Measurements from ENCODE around the gene DNMT3A.
A peak's percentile ranks its signal among the peaks of the same experiment; 100 is the strongest.

Gene DNMT3A

GRCh38 chr2:25220313-25220712, 121.4 kb downstream of the DNMT3A start:
- no peak overlapping the region for H3K27ac ChIP-seq (replicated peaks; ENCODE audit: low read length)
- H3K14ac ChIP-seq (ENCODE audit: low read length): no peak overlapping the region
- no peak overlapping the region for H3K4ac ChIP-seq (ENCODE audit: low read length)
- H2BK15ac ChIP-seq (ENCODE audit: low read length): no peak overlapping the region
- H2AK5ac ChIP-seq (ENCODE audit: low read depth, low read length): no peak overlapping the region
- H4K8ac ChIP-seq (ENCODE audit: low read depth, low read length): no peak overlapping the region
- no peaks in the 10 kb centered on the region for H3K36me3 ChIP-seq (replicated peaks in 1 of 2; ENCODE audit: control insufficient read depth in 2 of 2, insufficient read depth in 2 of 2, low read length in 2 of 2)
- no peak overlapping the region for H3K4me2 ChIP-seq (ENCODE audit: insufficient read depth, low read length, poor library complexity, severe bottlenecking)
- H3K9ac ChIP-seq (ENCODE audit: low read depth, low read length, poor library complexity): no peak overlapping the region
- no peak overlapping the region for H3K23ac ChIP-seq (ENCODE audit: low read depth, low read length, poor library complexity)
- H2BK12ac ChIP-seq (ENCODE audit: low read length): no peak overlapping the region
- no CpG with 5 or more reads among the region's 3 CpGs for WGBS, 2 donors (ENCODE audit: extremely low coverage in 2 of 2, insufficient read length in 2 of 2, insufficient replicate concordance in 1 of 2)
- no peak overlapping the region for H4K91ac ChIP-seq (ENCODE audit: low read depth, low read length, poor library complexity)
- no peak overlapping the region for H2AFZ ChIP-seq (ENCODE audit: low read length)
- peaks cover 2 to 6% of the 10 kb centered on the region in 2 donors for H3K4me1 ChIP-seq (ENCODE audit: control insufficient read depth in 2 of 2, insufficient read depth in 1 of 2, low read depth in 1 of 2, low read length in 2 of 2)
- H3K9me3 ChIP-seq (replicated peaks in 1 of 2; ENCODE audit: control insufficient read depth in 2 of 2, insufficient read depth in 1 of 2, low read depth in 1 of 2, low read length in 2 of 2): no peaks in the 10 kb centered on the region
- peak overlapping the region; percentile 8 for H3K18ac ChIP-seq (ENCODE audit: low read length)
- H2BK5ac ChIP-seq (ENCODE audit: low read length): no peak overlapping the region
- H3K79me1 ChIP-seq (ENCODE audit: low read depth, low read length): no peaks in the 10 kb centered on the region
- no peak for DNase-seq (ENCODE audit: low spot score)
- no peak overlapping the region for H2BK120ac ChIP-seq (ENCODE audit: low read depth, low read length)
- peaks cover 0 to 5% (median 0%) of the 10 kb centered on the region in 3 experiments for H3K27me3 ChIP-seq (ENCODE audit: control insufficient read depth in 3 of 3, insufficient read depth in 3 of 3, low read depth in 1 of 3, low read length in 3 of 3)
- no peak overlapping the region for H3K4me3 ChIP-seq (ENCODE audit: low read length in 2 of 2)

GRCh38 chr2:25219621-25220020, 122.1 kb downstream of the DNMT3A start:
- H2AFZ ChIP-seq (ENCODE audit: low read length): no peak overlapping the region
- H3K18ac ChIP-seq (ENCODE audit: low read length): peak overlapping the region; percentile 59
- peak overlapping the region; percentile 86 for H3K23ac ChIP-seq (ENCODE audit: low read depth, low read length, poor library complexity)
- no peak overlapping the region for H3K4me3 ChIP-seq (ENCODE audit: low read length in 2 of 2)
- H2BK5ac ChIP-seq (ENCODE audit: low read length): no peak overlapping the region
- no peak overlapping the region for H4K8ac ChIP-seq (ENCODE audit: low read depth, low read length)
- H3K9me3 ChIP-seq (replicated peaks in 1 of 2; ENCODE audit: control insufficient read depth in 2 of 2, insufficient read depth in 1 of 2, low read depth in 1 of 2, low read length in 2 of 2): peaks cover 0 to 2% of the 10 kb centered on the region in 2 donors
- H2BK120ac ChIP-seq (ENCODE audit: low read depth, low read length): no peak overlapping the region
- H3K27ac ChIP-seq (replicated peaks; ENCODE audit: low read length): no peak overlapping the region
- H2BK15ac ChIP-seq (ENCODE audit: low read length): no peak overlapping the region
- no peak overlapping the region for H3K9ac ChIP-seq (ENCODE audit: low read depth, low read length, poor library complexity)
- no peak for DNase-seq (ENCODE audit: low spot score)
- H3K4me1 ChIP-seq (ENCODE audit: control insufficient read depth in 2 of 2, insufficient read depth in 1 of 2, low read depth in 1 of 2, low read length in 2 of 2): peaks cover 2 to 6% of the 10 kb centered on the region in 2 donors
- no peaks in the 10 kb centered on the region for H3K36me3 ChIP-seq (replicated peaks in 1 of 2; ENCODE audit: control insufficient read depth in 2 of 2, insufficient read depth in 2 of 2, low read length in 2 of 2)
- H3K14ac ChIP-seq (ENCODE audit: low read length): no peak overlapping the region
- WGBS, 2 donors (ENCODE audit: extremely low coverage in 2 of 2, insufficient read length in 2 of 2, insufficient replicate concordance in 1 of 2): no CpG with 5 or more reads among the region's 3 CpGs
- no peak overlapping the region for H2BK12ac ChIP-seq (ENCODE audit: low read length)
- peaks cover 0 to 11% (median 0%) of the 10 kb centered on the region in 3 experiments for H3K27me3 ChIP-seq (ENCODE audit: control insufficient read depth in 3 of 3, insufficient read depth in 3 of 3, low read depth in 1 of 3, low read length in 3 of 3)
- H3K4ac ChIP-seq (ENCODE audit: low read length): peak overlapping the region; percentile 6
- H4K91ac ChIP-seq (ENCODE audit: low read depth, low read length, poor library complexity): no peak overlapping the region
- H2AK5ac ChIP-seq (ENCODE audit: low read depth, low read length): peak overlapping the region; percentile 29
- H3K4me2 ChIP-seq (ENCODE audit: insufficient read depth, low read length, poor library complexity, severe bottlenecking): no peak overlapping the region
- H3K79me1 ChIP-seq (ENCODE audit: low read depth, low read length): no peaks in the 10 kb centered on the region

- Histone ChIP-seq H2BK120ac (ENCODE audit: low read depth, low read length) (no peak overlapping the region), H3K4ac (ENCODE audit: low read length) (no peak overlapping the region), H3K4me2 (ENCODE audit: insufficient read depth, low read length, poor library complexity, severe bottlenecking) (no peak overlapping the region), H4K8ac (ENCODE audit: low read depth, low read length) (no peak overlapping the region), H2AFZ (ENCODE audit: low read length) (no peak overlapping the region), H3K4me1 (ENCODE audit: control insufficient read depth in 2 of 2, insufficient read depth in 1 of 2, low read depth in 1 of 2, low read length in 2 of 2) (peaks cover 2 to 6% of the 10 kb centered on the region in 2 donors), H3K27ac (replicated peaks; ENCODE audit: low read length) (no peak overlapping the region), H3K18ac (ENCODE audit: low read length) (no peak overlapping the region), H2BK15ac (ENCODE audit: low read length) (no peak overlapping the region), H2BK5ac (ENCODE audit: low read length) (no peak overlapping the region), H3K14ac (ENCODE audit: low read length) (no peak overlapping the region), H3K4me3 (ENCODE audit: low read length in 2 of 2) (no peak overlapping the region), H3K36me3 (replicated peaks in 1 of 2; ENCODE audit: control insufficient read depth in 2 of 2, insufficient read depth in 2 of 2, low read length in 2 of 2) (no peaks in the 10 kb centered on the region), H3K9me3 (replicated peaks in 1 of 2; ENCODE audit: control insufficient read depth in 2 of 2, insufficient read depth in 1 of 2, low read depth in 1 of 2, low read length in 2 of 2) (peaks cover 0 to 2% of the 10 kb centered on the region in 2 donors), H3K23ac (ENCODE audit: low read depth, low read length, poor library complexity) (no peak overlapping the region), H3K9ac (ENCODE audit: low read depth, low read length, poor library complexity) (no peak overlapping the region), H3K79me1 (ENCODE audit: low read depth, low read length) (no peaks in the 10 kb centered on the region), H3K27me3 (ENCODE audit: control insufficient read depth in 3 of 3, insufficient read depth in 3 of 3, low read depth in 1 of 3, low read length in 3 of 3) (peaks cover 0 to 11% (median 0%) of the 10 kb centered on the region in 3 experiments), H4K91ac (ENCODE audit: low read depth, low read length, poor library complexity) (no peak overlapping the region), H2BK12ac (ENCODE audit: low read length) (no peak overlapping the region), H2AK5ac (ENCODE audit: low read depth, low read length) (no peak overlapping the region)
- no peak for DNase-seq (ENCODE audit: low spot score)
- no CpG with 5 or more reads among the region's 3 CpGs for WGBS, 2 donors (ENCODE audit: extremely low coverage in 2 of 2, insufficient read length in 2 of 2, insufficient replicate concordance in 1 of 2)
Measured at GRCh38 chr2:25218100-25218499, 123.6 kb downstream of the DNMT3A start.

DNA sequence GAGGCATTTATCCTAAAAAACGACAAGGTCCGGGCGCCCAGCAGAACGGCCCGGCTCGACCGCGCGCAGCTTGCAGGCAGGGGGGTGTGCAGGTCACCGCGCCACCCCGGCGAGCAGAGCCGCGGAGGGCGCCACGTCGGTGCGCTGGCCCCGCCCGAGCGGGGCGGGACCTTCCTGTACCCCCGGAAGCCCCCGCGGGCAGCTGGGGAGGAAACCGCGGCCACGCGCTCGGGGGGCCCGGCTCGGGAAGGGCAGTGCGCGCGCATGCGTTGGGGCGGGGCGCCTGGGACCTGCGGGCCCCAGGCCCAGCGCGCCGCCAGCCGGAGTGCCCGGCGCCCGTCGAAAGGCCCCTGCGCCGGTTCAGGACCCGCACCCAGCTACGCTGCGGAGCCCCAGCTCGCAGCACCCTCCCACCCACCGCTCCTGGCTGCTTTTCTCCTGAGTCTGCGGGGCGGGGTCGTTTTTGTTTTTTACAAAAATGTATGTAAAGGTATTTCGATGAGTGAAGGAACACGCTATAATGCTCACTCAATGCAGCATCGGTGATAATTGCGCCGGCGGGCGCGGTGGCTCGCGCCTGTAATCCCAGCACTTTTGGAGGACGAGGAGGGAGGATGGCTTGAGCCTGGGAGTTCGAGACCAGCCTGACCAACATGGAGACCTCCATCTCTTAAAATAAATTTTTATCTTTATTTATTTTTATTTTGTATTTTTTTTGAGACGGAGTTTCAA, 125.6 kb downstream of the DNMT3A start:
- Histone ChIP-seq H4K8ac (ENCODE audit: low read depth, low read length) (no peak overlapping the region), H3K4ac (ENCODE audit: low read length) (no peak overlapping the region), H2AK5ac (ENCODE audit: low read depth, low read length) (no peak overlapping the region), H2AFZ (ENCODE audit: low read length) (no peak overlapping the region), H2BK15ac (ENCODE audit: low read length) (peak overlapping the region; percentile 38), H3K27me3 (ENCODE audit: control insufficient read depth in 3 of 3, insufficient read depth in 3 of 3, low read depth in 1 of 3, low read length in 3 of 3) (peaks cover 0 to 11% (median 0%) of the 10 kb centered on the region in 3 experiments), H3K9me3 (replicated peaks in 1 of 2; ENCODE audit: control insufficient read depth in 2 of 2, insufficient read depth in 1 of 2, low read depth in 1 of 2, low read length in 2 of 2) (peaks cover 0 to 2% of the 10 kb centered on the region in 2 donors), H2BK120ac (ENCODE audit: low read depth, low read length) (no peak overlapping the region), H2BK12ac (ENCODE audit: low read length) (peak overlapping the region; percentile 2), H3K79me1 (ENCODE audit: low read depth, low read length) (no peaks in the 10 kb centered on the region), H3K14ac (ENCODE audit: low read length) (no peak overlapping the region), H3K36me3 (replicated peaks in 1 of 2; ENCODE audit: control insufficient read depth in 2 of 2, insufficient read depth in 2 of 2, low read length in 2 of 2) (no peaks in the 10 kb centered on the region), H2BK5ac (ENCODE audit: low read length) (no peak overlapping the region), H3K18ac (ENCODE audit: low read length) (peak overlapping the region; percentile 78), H3K27ac (replicated peaks; ENCODE audit: low read length) (no peak overlapping the region), H4K91ac (ENCODE audit: low read depth, low read length, poor library complexity) (no peak overlapping the region), H3K4me3 (ENCODE audit: low read length in 2 of 2) (peak overlapping the region in 1 of 2 donors; percentile 70), H3K4me1 (ENCODE audit: control insufficient read depth in 2 of 2, insufficient read depth in 1 of 2, low read depth in 1 of 2, low read length in 2 of 2) (no peaks in the 10 kb centered on the region), H3K4me2 (ENCODE audit: insufficient read depth, low read length, poor library complexity, severe bottlenecking) (peak overlapping the region; percentile 81), H3K23ac (ENCODE audit: low read depth, low read length, poor library complexity) (peak overlapping the region; percentile 92), H3K9ac (ENCODE audit: low read depth, low read length, poor library complexity) (no peak overlapping the region)
- WGBS, 2 donors (ENCODE audit: extremely low coverage in 2 of 2, insufficient read length in 2 of 2, insufficient replicate concordance in 1 of 2): no CpG with 5 or more reads among the region's 71 CpGs
- peak; percentile 56 for DNase-seq (ENCODE audit: low spot score)

Measured in neuronal stem cell (in vitro differentiated cells).